Mesothelial cell of epicardium (in vitro differentiated cells): ENCODE data around the gene PIP5K1C. TPM values are rescaled to one million over a fixed set of nuclear protein-coding genes. Genes with fewer than 3 reads are reported as not detected.

Experiments used
- DNase-seq, 2 experiments: peaks; one replicate each; pipeline ENCODE4 v3.0.0; 2021; ENCODE audit warnings: low spot score in 2 of 2; ENCODE audit not compliant: unreplicated experiment in 2 of 2
- H3K27ac Mint-ChIP-seq: 2 replicates; pipeline ENCODE4 v1.8.0; 2021; ENCODE audit warnings: mixed read lengths
- H3K27me3 Mint-ChIP-seq: 2 replicates; pipeline ENCODE4 v1.8.0; 2021; ENCODE audit warnings: low read depth, mixed read lengths
- H3K36me3 Mint-ChIP-seq: 2 replicates; pipeline ENCODE4 v1.8.0; 2021; ENCODE audit warnings: mixed read lengths
- H3K4me1 Mint-ChIP-seq: 2 replicates; pipeline ENCODE4 v1.8.0; 2021; ENCODE audit warnings: mixed read lengths
- H3K4me3 Mint-ChIP-seq: 2 replicates; pipeline ENCODE4 v1.8.0; 2021; ENCODE audit warnings: mild to moderate bottlenecking, moderate library complexity, mixed read lengths
- H3K9me3 Mint-ChIP-seq: 2 replicates; pipeline ENCODE4 v1.8.0; 2021; ENCODE audit warnings: mixed read lengths
- total RNA-seq: library from RNA; stranded (reverse); gene quantifications from 3 replicates; pipeline ENCODE4 v1.2.1, GENCODE V29; 2021
- TF ChIP-seq, protein P1 (sequence below): fragments of 200-600 bp; sonication (generic); IDR thresholded peaks from one replicate; pipeline ENCODE4 v1.5.0; 2021; ENCODE audit warnings: antibody characterized with exemption; ENCODE audit not compliant: unreplicated experiment

The PIP5K1C gene
- total RNA-seq, 1 donor from 2014 or later: 45.7 TPM

DNA sequence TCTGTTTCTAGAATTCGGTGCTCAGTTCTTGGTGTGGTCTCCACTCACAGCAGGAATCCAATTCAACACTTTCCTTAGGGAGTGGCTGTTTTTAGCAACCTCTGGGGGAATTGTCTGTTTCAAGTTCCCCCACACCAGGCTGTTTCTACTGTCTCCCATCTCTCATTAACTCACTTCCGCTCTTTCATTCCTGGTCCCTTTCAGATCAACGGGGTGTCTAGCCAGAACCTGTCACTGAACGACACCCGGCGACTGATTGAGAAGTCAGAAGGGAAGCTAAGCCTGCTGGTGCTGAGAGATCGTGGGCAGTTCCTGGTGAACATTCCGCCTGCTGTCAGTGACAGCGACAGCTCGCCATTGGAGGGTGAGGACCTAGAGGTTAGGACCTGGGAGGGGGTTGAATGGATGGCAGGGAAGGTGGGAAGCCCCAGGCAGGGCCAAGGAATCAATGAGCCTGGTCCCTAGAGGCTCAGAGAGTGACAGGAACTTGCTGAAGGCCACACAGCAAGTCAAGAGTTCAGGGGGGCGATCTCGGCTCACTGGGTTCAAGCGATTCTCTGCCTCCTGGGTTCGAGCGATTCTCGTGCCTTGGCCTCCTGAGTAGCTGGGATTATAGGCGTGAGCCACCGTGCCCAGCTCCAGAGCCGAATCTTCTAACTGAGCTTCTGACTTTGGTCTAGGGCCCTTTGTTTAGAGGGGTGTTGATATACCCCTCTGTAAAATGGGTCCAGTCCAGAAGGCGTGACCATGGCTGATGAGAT lies 33.5 kb upstream of the PIP5K1C start:
- Mint-ChIP-seq H3K4me1 (no peaks in the 10 kb centered on the region), H3K27ac (no peak overlapping the region), H3K4me3 (no peak overlapping the region), H3K9me3 (no peaks in the 10 kb centered on the region), H3K27me3 (no peaks in the 10 kb centered on the region), H3K36me3 (peaks cover 17% of the 10 kb centered on the region)
- TF ChIP-seq, protein P1, sequence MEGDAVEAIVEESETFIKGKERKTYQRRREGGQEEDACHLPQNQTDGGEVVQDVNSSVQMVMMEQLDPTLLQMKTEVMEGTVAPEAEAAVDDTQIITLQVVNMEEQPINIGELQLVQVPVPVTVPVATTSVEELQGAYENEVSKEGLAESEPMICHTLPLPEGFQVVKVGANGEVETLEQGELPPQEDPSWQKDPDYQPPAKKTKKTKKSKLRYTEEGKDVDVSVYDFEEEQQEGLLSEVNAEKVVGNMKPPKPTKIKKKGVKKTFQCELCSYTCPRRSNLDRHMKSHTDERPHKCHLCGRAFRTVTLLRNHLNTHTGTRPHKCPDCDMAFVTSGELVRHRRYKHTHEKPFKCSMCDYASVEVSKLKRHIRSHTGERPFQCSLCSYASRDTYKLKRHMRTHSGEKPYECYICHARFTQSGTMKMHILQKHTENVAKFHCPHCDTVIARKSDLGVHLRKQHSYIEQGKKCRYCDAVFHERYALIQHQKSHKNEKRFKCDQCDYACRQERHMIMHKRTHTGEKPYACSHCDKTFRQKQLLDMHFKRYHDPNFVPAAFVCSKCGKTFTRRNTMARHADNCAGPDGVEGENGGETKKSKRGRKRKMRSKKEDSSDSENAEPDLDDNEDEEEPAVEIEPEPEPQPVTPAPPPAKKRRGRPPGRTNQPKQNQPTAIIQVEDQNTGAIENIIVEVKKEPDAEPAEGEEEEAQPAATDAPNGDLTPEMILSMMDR: no peak
- DNase-seq: no peak

DNA sequence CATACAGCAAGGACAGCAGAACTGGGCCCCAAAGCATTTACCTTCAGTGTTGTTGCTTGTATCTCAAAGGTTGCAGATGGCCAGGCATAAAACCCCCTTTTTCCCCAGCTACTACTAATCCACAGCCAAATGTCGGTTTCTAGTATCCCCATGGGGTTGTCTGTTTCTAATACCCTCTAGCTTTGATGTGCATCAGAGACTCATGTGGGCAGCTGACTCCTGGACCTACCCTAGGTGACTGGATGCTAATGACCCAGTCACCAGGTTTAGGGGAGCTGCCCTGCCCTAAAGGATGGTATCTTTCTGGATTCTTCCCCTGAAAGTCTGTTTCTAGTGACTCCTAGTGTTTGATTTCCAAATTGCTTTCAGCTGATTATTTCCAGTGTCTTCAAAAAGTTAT lies 31.8 kb upstream of the PIP5K1C start:
- Mint-ChIP-seq H3K27me3 (no peaks in the 10 kb centered on the region), H3K4me3 (no peak overlapping the region), H3K27ac (no peak overlapping the region), H3K36me3 (peaks cover 17% of the 10 kb centered on the region), H3K4me1 (no peaks in the 10 kb centered on the region), H3K9me3 (no peaks in the 10 kb centered on the region)
- TF ChIP-seq, protein P1: no peak
- DNase-seq: no peak

DNA sequence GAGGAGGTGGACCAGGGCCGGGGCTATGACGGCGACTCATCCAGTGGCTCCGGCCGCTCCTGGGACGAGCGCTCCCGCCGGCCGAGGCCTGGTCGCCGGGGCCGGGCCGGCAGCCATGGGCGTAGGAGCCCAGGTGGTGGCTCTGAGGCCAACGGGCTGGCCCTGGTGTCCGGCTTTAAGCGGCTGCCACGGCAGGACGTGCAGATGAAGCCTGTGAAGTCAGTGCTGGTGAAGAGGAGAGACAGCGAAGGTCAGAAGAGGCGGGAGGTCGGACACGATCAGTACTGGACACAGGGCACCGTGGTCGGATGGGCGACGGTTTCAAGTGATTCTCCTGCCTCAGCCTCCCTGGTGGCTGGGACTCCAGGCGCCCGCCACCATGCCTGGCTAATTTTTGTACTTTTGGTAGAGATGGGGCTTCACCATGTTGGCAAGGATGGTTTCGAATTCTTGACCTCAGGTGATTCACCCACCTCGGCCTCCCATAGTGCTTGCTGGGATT lies 30.2 kb upstream of the PIP5K1C start:
- H3K9me3 Mint-ChIP-seq: no peaks in the 10 kb centered on the region
- no peak overlapping the region for H3K27ac Mint-ChIP-seq
- H3K27me3 Mint-ChIP-seq: peaks cover 5% of the 10 kb centered on the region
- no peak overlapping the region for H3K4me3 Mint-ChIP-seq
- H3K36me3 Mint-ChIP-seq: peaks cover 17% of the 10 kb centered on the region
- no peak for DNase-seq
- TF ChIP-seq, protein P1: no peak
- no peaks in the 10 kb centered on the region for H3K4me1 Mint-ChIP-seq

DNA sequence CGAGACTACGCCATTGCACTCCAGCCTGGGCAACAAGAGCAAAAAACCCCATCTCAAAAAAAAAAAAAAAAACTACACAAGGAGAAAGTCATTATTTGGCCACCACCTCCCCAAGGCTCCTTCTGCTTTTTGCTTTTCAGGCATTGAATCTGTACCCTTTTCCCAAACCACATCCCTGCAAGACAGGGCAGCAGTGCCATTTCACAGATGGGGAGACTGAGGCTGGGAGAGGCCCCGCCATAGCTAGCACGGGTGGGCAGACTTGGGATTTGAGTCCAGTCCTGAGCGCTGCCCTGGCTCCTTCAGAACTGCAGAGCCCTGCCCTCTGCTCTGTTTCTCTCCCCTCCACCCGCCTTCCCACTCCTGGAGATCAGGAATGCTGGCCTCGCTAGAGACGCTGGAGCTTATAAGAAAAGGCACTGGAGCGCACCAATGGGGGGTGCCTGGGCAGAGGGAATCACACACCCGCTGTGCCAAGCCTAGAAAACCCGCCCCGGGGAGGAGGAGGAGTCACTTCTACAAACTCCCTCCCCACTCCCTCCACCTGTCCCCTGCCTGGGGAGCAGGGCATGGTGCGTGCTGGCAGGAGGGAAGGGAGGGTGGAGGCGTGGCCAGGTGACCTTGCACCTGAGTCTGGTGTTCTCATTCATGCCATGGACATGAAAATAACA lies 25.5 kb upstream of the PIP5K1C start:
- H3K27me3 Mint-ChIP-seq: peaks cover 22% of the 10 kb centered on the region
- H3K27ac Mint-ChIP-seq: no peak overlapping the region
- TF ChIP-seq, protein P1: no peak
- no peaks in the 10 kb centered on the region for H3K9me3 Mint-ChIP-seq
- peaks cover 9% of the 10 kb centered on the region for H3K4me1 Mint-ChIP-seq
- no peak for DNase-seq
- no peak overlapping the region for H3K4me3 Mint-ChIP-seq
- H3K36me3 Mint-ChIP-seq: peaks cover 4% of the 10 kb centered on the region

DNA sequence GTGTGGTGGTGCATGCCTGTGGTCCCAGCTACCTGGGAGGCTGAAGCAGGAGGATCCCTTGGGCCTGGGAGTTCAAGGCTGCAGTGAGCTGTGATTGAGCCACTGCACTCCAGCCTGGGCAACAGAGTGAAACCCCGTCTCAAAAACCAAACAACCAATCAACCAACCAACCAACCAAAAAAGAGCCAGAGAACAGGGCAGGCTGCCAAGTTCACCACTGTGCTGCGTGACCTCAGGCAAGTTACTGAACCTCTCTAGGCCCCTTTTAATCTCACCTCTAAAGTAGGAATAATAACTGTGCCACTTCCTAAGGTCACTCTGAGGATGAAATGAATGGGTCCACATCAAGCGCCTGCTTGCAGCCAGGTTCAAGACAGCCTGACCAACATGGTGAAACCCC lies 24.9 kb upstream of the PIP5K1C start:
- peaks cover 22% of the 10 kb centered on the region for H3K27me3 Mint-ChIP-seq
- DNase-seq: no peak
- peaks cover 9% of the 10 kb centered on the region for H3K4me1 Mint-ChIP-seq
- H3K36me3 Mint-ChIP-seq: peaks cover 2% of the 10 kb centered on the region
- TF ChIP-seq, protein P1: no peak
- no peaks in the 10 kb centered on the region for H3K9me3 Mint-ChIP-seq
- no peak overlapping the region for H3K4me3 Mint-ChIP-seq
- no peak overlapping the region for H3K27ac Mint-ChIP-seq
